ENCODE results near the gene MRRF. TPM values are rescaled to one million over a fixed set of nuclear protein-coding genes. Genes with fewer than 3 reads are reported as not detected.

The MRRF gene
- total RNA-seq, 1 experiment from 2014 or later: 91.5 TPM

DNA sequence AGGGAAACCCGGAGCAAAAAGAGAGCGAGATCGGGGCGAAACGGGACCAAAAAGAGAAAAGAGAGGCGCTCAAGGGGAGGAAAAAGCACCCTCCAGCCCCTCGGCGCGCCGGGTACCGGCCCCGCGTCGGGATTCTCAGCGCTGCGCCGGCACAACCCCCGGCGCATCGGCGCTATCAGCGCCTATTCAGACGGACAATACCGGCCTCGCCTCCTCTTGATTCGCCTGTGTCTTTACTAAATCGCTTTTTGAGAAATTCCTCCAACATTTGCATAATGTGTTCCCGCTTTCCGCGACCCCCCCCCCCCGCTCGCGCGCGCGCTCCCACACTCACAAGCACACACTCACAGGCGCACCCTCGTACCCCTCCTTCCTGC is 36.5 kb upstream of the MRRF start:
- DNase-seq (ENCODE audit: low read depth): no peak

DNA sequence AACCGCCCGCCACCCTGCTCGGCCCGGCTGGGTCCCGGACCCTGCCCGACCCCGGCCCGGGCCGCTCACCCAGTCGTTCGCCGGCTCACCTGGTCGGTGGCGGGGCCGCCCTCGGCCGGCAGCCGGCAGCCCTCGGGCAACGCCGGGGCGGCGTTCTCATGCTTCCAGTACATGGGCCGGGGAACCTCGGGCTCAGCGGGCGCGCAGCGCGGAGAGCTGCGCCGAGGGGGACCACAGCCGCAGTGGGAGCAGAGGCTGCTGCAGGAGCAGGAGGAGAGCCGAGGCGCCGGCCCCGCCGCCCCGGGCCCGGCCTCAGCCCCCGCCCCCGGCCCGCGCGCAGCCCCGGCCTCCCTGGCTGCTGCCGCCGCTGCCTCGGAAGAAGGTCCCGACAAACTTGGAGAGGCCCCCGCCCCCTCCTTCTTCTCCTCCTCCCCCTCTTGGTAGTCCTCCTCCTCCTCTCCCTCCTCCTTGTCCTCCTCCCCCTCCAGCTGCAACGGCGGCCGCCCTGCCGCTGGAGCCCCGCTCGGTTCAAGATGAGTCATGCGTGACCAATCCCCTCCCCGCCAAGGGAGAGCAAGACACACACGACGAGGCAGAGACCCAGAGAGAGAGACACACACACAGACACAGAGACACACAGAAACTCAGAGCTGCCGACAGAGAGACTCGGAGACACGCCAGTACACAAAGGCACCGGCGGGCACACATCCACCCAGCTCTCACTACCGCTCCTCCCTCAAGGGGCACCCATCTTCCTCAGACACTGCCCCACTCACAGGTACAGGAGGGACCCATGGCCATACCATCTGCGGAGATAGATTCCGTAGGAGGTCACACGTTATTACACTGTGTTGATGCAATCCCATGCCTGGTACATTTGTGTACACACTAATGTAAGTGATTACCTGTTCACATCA is 35.9 kb upstream of the MRRF start, which contains the start of gene LHX6:
TSS of gene LHX6 (minus strand) at position 390 of the 917 bp plus-strand sequence. CDS start at position 173, 217 bp downstream.
- peak; percentile 36 for DNase-seq (ENCODE audit: low read depth)

DNA sequence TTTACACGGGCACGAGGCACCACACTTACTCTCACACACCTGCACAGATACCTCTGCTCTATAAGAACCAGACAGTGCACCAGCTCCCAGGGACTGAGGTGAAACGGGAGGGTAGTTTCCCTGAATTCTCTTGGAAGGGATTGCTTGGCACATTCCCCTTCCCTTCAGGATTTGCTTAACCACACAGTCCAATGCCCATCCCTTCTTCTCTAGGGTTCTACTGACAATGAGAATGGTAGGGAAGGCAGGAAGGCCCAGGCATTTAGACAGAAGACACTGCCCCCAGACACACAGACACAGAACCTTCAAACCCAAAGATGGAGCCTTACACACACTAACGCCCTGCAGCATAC is 35.2 kb upstream of the MRRF start:
- DNase-seq (ENCODE audit: low read depth): no peak

DNA sequence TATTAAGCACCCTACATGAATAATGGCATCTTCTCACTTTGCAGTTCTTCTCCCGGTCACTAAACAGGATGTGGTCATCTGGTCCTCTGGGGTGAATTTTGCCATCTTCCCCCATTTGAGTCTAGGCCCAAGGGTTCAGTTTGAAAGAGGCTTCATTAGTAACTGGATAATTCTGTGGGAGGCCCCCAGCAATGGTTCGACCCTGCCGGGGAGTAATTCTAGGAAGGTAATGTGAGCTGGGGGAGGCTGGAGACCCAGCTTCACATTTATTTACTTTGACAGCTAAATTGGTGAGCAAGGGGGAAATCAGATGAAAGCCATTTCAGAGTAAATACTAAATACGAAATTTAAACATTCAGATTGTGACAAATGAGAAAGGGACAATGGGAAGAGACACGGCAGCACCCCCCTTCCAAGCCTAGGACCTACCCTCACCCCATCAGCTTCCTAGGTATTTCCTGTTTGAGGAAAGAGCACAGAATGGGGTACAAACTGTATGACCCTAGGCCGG is 31.8 kb upstream of the MRRF start:
- no peak for DNase-seq (ENCODE audit: low read depth)

DNA sequence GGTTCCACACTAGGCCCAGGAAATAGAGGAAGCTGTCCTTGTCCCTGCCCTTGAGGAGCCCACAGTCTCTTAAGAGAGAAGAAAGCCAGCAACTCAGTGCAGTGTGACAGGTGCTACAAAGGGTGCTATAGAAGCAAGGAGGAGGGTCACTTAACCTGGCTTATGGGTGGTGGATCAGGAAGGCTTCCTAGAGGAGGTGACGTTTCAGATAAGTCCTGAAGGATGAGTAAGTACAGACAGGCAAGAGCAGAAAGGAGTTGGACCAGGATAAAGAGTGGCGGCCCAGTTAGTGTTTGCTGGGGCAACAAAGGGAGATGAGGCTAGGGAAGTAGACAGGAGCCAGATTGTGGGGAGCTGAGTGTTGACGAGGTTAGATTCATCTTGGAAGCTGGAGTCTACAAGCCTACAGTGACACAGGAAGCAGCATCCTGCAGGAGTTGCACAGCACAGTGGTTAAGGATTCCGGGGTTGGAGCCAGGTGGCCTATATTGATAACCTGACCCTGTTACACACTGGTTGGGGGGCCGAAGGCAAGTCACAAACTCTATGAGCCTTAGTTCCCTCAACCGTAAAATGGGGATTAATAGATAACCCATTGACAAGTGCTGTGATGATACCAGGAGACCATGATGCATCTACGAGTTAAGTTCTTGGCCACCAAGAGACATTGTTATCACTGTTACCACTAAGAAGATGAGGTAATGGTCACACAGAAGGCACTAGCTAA is 30.5 kb upstream of the MRRF start:
- no peak for DNase-seq (ENCODE audit: low read depth)

DNA sequence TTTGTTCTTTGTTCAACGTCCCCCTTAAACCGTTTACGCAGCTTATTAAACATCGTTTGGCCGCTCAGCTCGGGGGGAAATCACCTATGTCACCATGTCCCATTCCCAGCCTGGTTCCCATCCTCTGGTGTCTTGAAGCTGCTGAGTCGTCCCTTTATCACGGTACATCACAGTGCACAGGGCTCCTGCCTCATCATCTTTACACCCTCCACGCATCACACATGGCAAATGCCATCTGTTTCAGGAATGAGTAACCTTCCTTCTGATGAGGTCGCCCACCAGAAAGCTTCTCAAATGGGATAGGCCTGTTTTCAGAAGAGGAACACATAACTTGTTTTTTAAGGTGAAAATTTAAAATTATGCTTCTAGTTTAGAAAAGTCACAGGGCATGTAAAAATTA is 28.0 kb upstream of the MRRF start:
- no peak for DNase-seq (ENCODE audit: low read depth)

DNA sequence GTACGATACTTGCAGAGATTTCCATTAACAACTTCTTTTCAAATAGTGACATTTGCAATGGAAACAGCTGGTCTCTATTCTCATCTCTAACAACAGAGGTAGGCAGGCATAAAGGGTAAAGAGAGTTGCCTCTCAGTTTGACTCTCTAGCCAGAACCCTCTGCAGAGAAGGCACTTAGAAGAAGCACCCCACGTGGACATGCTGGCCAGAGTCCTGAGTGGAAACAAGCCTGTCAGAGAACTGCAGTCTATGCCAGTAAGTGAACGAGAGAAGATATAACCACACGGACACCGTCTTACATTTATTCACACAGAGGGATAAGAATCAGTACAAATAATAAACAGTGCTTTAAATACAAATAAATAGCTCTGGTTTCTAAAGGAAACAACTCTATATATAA is 25.0 kb upstream of the MRRF start:
- DNase-seq (ENCODE audit: low read depth): no peak

DNA sequence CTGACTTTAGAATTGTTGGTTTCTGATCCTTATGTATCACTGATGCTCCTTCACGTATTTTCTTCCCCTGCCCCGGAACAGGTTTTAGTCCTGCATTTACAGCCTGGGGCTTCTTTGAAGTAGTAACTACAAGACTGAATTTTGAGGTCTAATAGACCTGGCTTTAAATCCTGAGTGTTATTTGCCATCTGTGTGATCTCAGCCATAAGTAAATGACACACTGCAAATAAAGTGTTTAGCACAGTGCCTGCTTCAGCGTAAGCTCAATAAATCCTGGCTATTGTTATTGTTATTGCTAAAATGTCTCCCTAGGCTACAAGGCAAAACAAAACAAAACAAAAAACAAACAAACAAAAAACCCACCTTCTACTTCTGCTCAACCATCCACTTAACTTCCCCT is 20.3 kb upstream of the MRRF start:
- no peak for DNase-seq (ENCODE audit: low read depth)

DNA sequence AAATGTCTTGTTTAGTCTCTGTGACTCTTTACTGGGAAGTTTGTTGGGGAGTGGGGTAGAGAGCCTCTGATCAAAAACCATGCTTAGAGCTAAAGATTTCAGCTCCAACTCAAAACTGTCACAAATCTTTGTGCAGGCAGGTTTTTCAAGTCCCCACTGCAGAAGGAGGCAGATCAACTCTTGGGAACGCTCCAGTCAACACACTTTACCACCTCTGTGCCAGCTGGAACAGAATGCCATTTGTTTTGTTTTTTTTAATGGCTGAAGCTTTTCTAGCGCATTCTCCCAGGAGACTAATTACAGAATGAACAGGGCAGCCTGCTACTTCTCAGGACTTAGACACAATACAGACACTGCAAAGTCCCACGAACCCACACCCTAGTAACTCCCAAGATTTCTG is 18.0 kb upstream of the MRRF start:
- DNase-seq (ENCODE audit: low read depth): no peak

DNA sequence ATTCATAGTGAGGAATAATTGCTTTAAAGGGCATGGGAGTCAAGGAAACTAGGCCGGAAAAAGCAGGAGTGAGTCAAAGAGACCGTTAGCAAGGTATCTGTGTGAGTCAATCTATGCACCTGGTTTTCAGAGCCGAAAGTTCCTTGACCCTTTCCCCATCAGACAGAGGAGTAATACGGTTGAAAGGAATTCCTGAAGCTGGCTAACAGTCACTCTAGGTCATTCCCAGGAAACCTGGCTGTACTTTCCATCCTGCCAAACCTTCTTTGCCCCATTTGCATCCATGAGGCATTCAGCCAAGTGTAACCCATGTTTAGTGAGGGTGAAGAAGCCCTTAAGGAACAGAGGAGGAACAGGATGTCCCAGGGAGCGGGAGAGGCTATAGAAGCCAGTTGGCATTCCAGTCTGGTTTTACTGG is 16.2 kb upstream of the MRRF start:
- peak; percentile 34 for DNase-seq (ENCODE audit: low read depth)

DNA sequence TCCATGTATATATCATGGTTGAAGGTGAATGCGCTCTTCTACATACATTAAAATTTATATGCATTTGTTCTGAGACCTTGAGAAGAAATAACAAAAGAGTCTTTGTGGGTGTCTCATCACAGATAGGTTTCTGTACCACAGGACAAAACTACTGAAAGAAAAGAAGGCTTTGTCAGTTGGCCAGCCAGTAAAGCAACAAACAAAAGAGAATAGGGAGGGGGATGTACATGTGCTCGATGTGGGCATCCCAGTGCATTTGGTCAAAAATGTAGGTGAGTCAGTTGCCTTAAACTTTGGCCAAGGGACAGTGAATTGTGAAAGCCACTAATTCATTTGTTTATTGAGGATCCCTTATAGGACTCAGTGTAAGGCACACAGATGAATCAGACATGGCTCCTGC is 13.3 kb upstream of the MRRF start:
- DNase-seq (ENCODE audit: low read depth): no peak

DNA sequence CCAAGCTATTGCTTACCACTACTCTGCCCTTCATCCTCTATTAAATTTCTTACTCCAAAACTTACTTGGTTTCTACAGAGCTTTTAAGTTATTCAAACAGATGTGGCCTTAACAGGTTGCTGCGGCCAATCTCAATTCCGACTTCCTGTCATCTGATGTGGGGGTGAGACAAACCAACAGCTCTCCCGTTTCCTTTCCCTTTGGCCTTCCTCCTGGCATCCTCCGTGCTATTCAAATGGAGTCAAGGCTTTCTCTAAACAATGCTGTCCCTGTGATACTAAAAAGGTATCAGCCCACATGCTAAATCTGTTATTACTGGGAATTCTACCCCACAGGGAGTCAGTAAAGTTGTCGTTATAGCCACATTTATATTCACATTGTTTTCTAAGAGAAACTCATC is 11.9 kb upstream of the MRRF start:
- DNase-seq (ENCODE audit: low read depth): no peak

DNA sequence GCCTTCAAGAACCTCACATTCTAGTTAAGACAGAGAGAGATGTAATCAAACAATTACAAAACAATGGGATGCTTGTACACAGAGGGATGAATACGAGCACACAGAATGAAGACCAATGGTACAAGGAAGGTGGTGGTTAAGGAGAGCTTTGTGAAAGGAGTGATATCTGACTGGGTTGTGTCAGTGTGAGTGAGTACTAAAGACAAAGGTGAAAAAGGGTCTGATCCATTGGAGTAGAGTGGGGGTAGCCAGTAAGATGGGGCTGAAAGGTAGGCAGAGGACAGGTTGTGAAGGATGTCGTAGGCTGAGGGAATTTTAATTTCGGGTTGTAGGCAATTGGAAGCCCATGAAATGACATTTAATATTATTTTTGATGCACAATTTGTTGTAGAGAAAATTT is 9.9 kb upstream of the MRRF start:
- DNase-seq (ENCODE audit: low read depth): no peak

DNA sequence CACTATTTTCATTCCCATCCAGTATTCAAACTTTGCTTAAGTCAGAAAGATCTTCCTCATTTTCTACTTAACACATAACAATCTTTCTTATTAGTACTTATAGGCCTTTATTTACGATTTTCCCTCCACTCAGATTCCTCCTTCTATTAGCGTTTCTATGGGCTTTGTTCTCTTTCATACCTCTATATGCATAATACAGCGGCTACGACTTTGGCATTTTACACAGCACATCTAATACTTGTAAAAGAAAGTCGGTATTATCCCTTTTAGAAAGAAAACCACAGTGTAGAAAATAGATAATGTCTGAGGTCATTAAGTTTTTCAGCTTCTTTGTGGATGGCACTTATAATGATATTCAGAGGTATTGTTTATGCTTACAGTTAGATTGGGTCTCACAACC is 8.5 kb upstream of the MRRF start:
- no peak for DNase-seq (ENCODE audit: low read depth)

DNA sequence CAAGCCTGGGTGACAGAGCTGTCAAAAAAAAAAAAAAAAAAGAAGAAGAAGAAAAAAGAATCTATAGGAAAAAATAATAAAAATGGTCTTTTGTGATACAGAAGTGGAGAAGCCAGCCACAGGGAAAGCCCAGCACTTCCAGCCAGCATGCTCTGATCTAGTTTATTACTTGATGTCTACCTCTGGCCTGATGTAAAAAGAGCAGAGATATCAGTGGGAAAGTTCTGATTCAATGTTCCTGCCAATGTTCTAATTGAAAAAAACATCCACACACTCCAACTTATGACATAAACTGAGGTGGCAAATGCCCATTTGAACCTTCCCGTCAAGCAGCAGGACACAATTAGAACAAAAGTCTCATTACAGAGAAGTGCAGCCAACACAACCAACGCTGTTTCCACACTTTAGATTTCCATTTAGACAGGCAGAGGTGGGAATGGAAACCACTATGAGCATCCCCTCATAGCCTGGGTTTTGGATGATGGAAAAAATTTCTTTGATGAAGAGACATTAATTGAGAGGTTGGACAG is 5.7 kb upstream of the MRRF start:
- DNase-seq (ENCODE audit: low read depth): no peak

DNA sequence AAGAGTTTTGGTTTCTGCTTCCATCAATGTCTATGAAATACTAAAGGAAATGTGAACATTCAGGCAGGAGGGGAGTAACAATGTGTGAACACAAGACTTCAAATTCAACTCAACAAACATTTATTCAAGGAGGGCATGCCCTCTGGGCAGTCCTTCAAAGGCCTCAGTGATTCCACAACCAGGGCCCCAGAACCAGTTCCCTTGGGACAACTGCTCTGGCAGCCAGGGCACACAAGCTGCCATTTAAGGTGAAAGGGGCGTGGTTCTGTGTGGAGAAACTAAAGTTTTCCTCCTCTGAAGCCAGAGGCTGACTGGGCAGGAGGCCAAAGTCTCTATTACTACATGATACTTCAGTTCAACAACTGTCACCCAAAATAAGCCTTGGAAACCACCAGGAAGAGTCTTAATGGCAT is 3.2 kb upstream of the MRRF start:
- DNase-seq (ENCODE audit: low read depth): no peak

DNA sequence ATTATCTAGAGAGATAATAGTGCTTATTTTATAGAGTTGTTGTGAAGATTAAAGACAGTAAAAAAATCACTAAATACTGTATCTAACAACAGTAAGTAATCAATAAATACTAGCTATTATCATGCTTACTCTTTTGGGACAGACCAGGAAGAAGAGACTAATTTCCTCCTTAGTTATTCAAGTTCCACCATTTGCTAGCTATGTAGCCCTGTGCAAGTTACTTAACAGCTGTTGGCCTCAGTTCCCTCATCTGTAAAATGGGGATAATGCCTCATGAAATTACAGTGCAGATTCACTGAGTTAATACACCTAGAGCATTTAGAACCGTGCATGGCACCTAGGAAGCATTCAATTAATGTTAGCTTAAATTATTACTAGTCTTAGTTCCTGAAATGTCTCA is 2.6 kb upstream of the MRRF start:
- DNase-seq (ENCODE audit: low read depth): no peak

DNA sequence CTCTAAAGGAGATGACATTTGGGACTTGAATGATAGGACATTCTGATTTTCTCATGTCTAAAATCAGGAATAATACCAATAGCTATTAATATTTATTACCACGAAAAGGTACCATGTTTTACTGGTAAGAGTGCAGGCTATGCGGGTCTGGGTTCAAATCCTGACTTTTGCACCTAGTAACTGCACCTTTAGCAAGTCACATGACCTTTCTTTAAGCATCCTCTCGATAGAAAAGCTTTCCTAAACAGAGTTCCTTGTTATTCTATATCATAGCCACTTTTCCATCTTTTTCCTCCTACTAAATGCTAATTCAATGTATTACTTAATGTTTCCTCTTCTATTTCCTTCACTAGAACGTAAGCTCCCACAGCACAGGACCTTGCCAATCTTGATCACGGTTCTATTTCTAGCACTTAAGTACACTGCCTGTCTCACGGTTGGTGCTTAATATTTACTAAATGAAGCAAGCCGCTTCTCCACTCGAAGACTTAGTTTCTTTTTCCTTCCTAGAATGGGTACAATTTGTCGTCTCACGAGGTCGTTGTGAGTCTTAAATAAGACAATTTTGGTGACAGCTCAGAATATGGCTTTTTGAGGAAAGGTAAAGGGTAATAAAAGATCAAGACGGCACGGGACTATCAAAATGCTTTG is 858 bp upstream of the MRRF start:
- DNase-seq (ENCODE audit: low read depth): no peak

DNA sequence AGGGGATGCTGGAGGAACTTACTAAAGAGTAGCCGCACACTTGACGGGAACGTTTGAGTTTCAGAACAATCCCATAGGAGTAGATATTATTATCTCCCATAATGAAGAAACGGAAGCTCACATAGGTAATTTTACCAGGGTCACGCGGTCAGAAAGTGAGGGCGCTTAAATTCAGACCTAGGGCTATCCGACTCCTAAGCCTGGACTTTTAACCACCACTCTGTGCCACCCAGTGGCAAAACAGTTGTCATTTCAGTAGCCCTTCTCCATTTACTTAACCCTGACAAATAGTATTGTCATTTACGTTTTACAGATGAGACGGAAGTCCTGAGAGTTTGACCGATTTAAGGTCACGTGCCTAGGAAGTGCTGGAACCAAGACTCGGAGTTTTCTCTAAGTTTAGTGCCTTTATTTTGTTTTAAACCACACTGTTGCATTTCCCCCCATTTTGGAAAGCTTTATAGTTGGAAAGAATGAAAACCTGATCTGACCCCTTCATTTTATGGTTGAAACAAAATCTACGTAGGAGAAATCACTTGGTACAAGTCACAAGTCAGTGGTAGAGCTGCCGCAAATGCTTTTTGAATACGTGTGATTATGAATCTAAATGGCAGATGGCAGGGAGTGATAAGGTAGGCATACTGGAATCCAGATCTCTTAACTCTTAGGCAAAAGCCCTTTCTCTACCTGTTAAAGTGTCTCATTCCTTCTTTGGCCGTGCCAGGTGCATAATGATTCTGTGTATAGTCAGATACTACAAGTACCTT is 650 bp downstream of the MRRF start:
- peak; percentile 50 for DNase-seq (ENCODE audit: low read depth)

DNA sequence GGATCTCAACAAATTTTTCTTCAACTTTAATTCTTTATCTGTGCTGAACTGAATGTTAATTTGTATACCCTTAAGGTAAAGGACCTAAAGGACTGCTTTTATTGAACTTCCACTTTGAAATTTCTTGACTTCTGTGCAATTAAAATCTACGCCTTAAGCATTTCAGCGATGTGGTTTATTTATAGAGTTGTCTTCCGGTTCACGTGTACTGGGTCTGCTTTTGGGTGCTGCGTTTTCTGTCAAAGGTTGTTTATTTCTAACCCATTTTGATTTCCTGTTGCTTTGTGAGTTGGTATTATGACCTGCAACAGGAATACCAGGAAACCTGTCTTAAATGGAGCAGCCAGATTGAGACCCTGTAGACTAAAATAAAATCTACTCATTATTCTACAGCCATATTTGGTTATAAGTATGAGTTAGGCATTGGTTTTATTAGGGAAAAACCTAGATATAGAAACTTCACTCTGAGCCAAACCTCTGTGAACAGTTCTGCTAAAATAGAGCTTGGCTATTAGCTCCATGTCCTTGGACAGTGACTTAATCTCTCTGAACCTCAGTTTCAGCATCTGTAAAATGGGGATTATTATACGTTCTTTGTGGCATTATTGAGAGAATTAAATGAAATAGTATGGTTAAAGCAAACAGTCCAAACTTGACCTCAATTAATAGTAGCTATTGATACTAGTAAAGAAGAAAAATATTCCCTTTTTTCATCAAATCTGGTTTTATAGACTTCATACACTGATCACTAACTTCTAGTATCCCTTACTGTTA is 3.5 kb downstream of the MRRF start:
- DNase-seq (ENCODE audit: low read depth): no peak

All from HT1080 (cell line).